Transverse colon (tissue), 4 donors: ENCODE measurements around the gene CYP2A6.

ENCODE experiments used
- POLR2A ChIP-seq: fragments of 450-650 bp; IDR thresholded peaks from one replicate; pipeline ENCODE4 v1.6.1; 2016; ENCODE audit warnings: antibody characterized with exemption, mild to moderate bottlenecking, moderate library complexity
- POLR2AphosphoS5 ChIP-seq, 3 donors: sonication (generic); formaldehyde crosslinking; IDR thresholded peaks; one replicate each; pipeline ENCODE4 v1.6.1; 2016; ENCODE audit warnings: antibody characterized with exemption in 3 of 3
- TF ChIP-seq, protein P1 (sequence below), 5 experiments: fragments of 200-600 bp in 3 of 5; fragments of 450-650 bp in 2 of 5; sonication (generic) in 3 of 5; IDR thresholded peaks; 1 replicate in 2 of 5; 2 replicates in 3 of 5; pipeline ENCODE4 v1.5.1; 2016 to 2017; ENCODE audit warnings: antibody characterized with exemption in 5 of 5, inconsistent platforms in 3 of 5, mild to moderate bottlenecking in 2 of 5, moderate library complexity in 1 of 5

- TF ChIP-seq POLR2A (no peak), POLR2AphosphoS5 (IDR thresholded peaks at IDR 0.05) (no peak)
- TF ChIP-seq, protein P1, sequence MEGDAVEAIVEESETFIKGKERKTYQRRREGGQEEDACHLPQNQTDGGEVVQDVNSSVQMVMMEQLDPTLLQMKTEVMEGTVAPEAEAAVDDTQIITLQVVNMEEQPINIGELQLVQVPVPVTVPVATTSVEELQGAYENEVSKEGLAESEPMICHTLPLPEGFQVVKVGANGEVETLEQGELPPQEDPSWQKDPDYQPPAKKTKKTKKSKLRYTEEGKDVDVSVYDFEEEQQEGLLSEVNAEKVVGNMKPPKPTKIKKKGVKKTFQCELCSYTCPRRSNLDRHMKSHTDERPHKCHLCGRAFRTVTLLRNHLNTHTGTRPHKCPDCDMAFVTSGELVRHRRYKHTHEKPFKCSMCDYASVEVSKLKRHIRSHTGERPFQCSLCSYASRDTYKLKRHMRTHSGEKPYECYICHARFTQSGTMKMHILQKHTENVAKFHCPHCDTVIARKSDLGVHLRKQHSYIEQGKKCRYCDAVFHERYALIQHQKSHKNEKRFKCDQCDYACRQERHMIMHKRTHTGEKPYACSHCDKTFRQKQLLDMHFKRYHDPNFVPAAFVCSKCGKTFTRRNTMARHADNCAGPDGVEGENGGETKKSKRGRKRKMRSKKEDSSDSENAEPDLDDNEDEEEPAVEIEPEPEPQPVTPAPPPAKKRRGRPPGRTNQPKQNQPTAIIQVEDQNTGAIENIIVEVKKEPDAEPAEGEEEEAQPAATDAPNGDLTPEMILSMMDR (IDR thresholded peaks at IDR 0.05): no peak
Observed at GRCh38 chr19:40800339-40800996, 49.8 kb downstream of the CYP2A6 start.
